Motor neuron (in vitro differentiated cells): Measurements from ENCODE around the gene MYO5C. TPM values are rescaled to one million over a fixed set of nuclear protein-coding genes. Genes with fewer than 3 reads are reported as not detected.
A peak's percentile ranks its signal among the peaks of the same experiment; 100 is the strongest.
"Not testable (repeated sequence)": the region's sequence is repeated elsewhere in the genome, so short reads cannot be mapped to it uniquely, and the experiment has no call there.

ENCODE experiments used
- ATAC-seq, 8 experiments: fragments of 200-7000 bp; cut with Tn5 transposase; replicated peaks in 6 of 8; 2 replicates each; pipeline ENCODE4 v1.8.0; 2021; ENCODE audit warnings: mild to moderate bottlenecking in 8 of 8, moderate library complexity in 8 of 8
- H3K27ac ChIP-seq, 2 donors: fragments of 250-450 bp; sonication (Bioruptor Pico); 2 replicates each; pipeline ENCODE4 v1.9.0; 2021; ENCODE audit warnings: antibody characterized with exemption in 2 of 2, mild to moderate bottlenecking in 2 of 2, moderate library complexity in 1 of 2
- H3K4me1 ChIP-seq, 2 donors: fragments of 250-450 bp; sonication (Bioruptor Pico); replicated peaks in 1 of 2; 2 replicates each; pipeline ENCODE4 v1.6.1; 2021; ENCODE audit warnings: antibody characterized with exemption in 2 of 2, mild to moderate bottlenecking in 2 of 2, moderate library complexity in 1 of 2
- H3K4me3 ChIP-seq, 5 donors: fragments of 250-450 bp; sonication (Bioruptor Pico); 2 replicates each; pipeline ENCODE4 v1.9.0; 2021; ENCODE audit warnings: antibody characterized with exemption in 5 of 5, mild to moderate bottlenecking in 5 of 5, moderate library complexity in 4 of 5
- WGBS, 10 experiments: fragments of 450-650 bp; shearing (Covaris generic); methylation state at CpG; one replicate each; pipeline ENCODE4 v1.0.0; 2022; 5-methylcytosine and 5-hydroxymethylcytosine counted together
- in situ Hi-C, 9 experiments: fragments of 400-800 bp; cut with MboI; loops; one replicate each; pipeline ENCODE4 v1.15.0; 2021; ENCODE audit warnings: low sequenced_read_pairs in 9 of 9, low pct_unique_long_range_greater_than_20kb in 2 of 9; ENCODE audit not compliant: unreplicated experiment in 9 of 9
- total RNA-seq, 8 experiments: library from RNA; unstranded; fragments of 300-600 nt; gene quantifications; 2 replicates each; pipeline versions ENCODE4 v1.2.3 to v1.2.4, GENCODE V29; 2022

MYO5C gene
- total RNA-seq, 8 experiments from 2014 or later = 0.27 to 5.3 (median 0.85) TPM

DNA sequence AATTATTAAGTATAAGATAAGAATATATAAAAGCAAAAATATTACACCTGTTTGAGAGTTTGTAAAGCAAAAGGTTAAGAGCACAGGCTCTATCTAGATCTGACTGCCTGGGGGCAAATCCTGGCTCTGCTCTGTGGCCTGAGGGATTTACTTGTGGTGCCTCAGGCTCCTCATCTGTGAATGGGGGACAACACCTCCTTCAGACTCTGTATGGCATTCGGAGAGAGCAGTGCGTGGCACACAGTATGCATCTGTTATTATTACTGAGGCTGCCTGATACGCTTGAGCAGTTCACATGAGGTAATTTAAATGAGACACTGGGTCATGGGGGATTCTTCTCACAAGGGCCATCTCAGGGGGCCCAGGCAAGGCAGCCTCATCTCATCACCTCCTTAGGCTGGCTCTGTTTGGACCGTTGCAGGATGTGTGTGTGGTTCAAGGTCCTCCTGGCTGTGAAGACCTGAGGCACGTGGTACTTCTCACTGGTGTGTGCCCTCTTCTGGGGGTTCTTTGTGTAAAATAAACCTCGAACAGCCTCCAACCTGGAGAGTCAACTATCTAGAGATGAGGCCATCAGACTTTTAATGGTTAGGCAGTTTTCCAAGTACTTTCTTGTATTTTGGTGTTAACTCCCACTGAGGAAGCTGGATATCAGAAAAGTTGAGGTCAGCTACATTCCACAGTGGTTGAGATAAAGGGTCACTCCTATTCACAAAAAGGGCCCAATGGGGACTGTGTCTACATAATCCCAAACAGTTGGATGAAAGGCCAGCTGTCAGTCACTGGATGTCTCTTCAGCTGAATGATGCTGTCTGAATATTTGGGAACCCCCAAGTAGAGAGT is 113.4 kb downstream of the MYO5C start:
- H3K4me3 ChIP-seq = no peak overlapping the region
- H3K4me1 ChIP-seq = peaks cover 0 to 4% of the 10 kb centered on the region in 2 donors
- H3K27ac ChIP-seq = no peak overlapping the region
- WGBS, 10 experiments = 64 to 100% (median 83%) methylated on average over 1 to 5 of the region's 6 CpGs; no CpG with 5 or more reads in 3 of the 10 experiments
- no peak for ATAC-seq
- in situ Hi-C loops = no loop called here

DNA sequence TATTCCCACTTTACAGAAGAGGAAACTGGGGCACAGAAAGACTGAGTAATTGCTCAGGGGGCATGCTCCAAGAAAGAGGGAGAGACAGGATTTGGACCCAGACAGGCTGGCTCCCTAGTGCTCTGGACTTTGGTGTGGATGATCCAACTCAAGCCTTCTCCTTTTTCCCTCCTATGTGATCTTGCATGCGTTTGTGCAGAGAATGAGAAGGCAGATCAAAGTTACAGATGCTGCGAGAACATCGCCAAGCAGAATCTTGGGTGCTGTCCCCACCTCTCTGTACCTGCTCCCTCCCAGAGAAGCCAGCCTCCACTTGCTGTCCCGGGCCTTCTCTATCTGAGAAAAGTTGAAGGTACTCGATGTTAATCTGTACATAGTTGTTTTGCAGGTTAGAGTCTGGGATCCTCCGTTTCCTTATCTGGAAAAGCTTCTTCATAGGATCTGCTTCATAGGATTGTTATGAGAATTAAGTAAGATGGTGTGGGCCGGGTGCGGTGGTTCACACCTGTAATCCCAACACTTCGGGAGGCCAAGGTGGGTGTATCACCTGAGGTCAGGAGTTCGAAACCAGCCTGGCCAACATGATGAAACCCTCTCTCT is 114.7 kb downstream of the MYO5C start:
- Histone ChIP-seq H3K27ac (no peak overlapping the region), H3K4me3 (peak overlapping the region in 4 of 5 donors; percentile 62 to 96 (median 76)), H3K4me1 (peaks cover 0 to 4% of the 10 kb centered on the region in 2 donors)
- ATAC-seq = no peak
- in situ Hi-C loops = no loop called here
- WGBS, 10 experiments = 74 to 100% (median 96%) methylated on average over 1 to 7 of the region's 10 CpGs; no CpG with 5 or more reads in 4 of the 10 experiments

DNA sequence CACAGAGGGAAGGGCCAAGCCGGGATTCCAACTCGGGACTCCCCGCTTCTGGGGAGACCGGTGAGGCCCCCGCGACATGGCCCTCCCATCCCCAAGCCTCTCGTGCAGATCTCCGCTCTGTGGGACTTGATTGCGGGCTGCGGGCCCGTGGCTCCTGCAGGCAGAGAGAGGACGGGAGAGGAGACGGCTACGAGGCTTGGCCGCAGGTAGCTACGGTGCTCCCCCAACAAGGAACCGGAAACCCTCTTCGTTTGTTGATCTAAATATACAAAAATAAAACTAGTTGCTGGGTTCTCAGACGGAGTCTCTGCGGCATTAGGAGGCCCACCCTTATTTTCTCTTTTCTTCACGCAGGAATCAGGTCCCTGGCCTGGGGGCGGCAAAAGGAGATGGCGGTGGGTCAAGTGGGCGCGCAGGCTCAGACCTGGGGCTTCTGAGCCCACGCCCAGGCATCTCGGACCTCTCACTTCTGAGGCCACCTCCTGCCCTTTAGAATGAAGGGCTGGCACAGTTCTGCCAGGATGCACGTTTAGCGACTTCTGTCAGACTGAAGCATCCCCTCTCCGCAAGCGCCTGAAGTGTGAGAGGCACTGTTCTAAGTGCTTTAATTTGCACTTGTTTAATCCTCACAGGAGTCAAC is 115.3 kb downstream of the MYO5C start:
- H3K27ac ChIP-seq = peak overlapping the region; percentile 82 to 88
- H3K4me3 ChIP-seq = peak overlapping the region; percentile 62 to 96 (median 71)
- peaks cover 0 to 4% of the 10 kb centered on the region in 2 donors for H3K4me1 ChIP-seq
- WGBS, 10 experiments = 0 to 49% (median 24%) methylated on average over 2 to 15 of the region's 31 CpGs; no CpG with 5 or more reads in 4 of the 10 experiments
- peak in 4 of 8 experiments; percentile 12 to 26 (median 22) for ATAC-seq
- in situ Hi-C loops = no loop called here

DNA sequence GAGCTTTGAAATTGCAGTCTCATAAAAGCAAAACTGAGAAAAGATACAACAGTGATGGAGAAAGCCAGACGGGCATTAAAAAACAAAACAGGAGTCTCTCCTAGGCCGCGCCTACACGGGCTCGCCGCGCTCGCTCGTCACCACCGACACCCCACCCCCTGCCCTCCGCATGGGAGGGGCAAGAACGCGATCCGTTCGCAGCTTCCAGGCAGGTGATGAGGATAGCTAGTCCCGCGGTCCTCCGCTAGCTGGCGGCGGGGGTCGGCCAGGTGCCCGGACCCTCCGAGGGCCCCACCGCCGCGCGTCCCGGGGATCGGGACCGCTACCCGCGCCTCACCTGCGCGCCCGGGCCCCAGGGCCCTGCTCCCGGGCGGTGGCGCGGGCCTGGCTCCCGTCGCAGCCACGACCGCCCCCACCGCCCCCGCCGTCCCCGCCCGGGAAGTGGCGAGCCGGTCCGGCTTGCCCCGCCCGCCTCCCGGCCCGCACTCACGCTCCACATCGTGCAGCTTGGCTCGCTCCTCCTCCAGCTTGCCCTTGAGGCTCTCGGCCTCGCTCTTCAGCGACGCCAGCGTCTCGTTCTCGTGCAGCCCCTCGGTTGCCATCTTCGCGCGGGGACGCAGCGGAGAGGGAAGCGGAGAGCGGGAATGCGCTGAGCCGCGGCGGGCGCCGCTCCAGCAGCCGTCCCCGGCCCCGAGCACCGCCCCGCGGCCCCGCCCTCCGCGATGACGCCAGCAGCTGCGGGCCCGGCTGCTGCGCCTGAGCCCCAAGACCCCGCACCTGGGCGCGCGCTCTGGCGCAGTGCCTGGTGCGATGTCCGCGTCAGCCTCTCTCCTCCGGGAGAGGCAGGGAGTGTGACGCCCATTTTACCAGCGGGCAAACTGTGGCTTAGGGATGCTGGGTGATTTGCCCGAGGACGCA is 116.1 kb downstream of the MYO5C start:
- in situ Hi-C loops = no loop called here
- Histone ChIP-seq H3K4me3 (peak overlapping the region; percentile 62 to 96 (median 71)), H3K4me1 (peaks cover 0 to 4% of the 10 kb centered on the region in 2 donors), H3K27ac (peak overlapping the region; percentile 82 to 88)
- WGBS, 10 experiments = 0 to 7% (median 0%) methylated on average over 1 to 8 of the region's 105 CpGs; no CpG with 5 or more reads in 4 of the 10 experiments
- ATAC-seq = peak; percentile 81 to 92 (median 89)

DNA sequence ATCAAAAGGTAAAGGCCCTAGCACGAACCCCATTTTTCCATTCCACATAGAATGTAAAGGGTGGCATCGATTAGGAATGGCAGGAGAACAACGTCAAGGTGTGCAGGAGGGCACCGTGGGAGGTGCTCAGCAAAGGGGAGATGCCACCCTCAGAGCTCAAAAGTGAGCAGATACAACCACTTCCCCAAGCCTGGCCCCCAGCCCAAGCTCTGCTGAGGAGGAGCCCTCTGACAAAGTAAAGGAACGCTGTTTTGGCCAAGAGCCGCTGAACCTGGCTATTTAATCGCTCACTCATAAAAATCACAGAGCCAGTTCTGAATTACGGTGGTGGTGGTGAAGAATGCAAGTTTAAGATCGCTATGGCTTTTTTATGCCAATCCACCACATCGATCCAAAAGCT is 116.8 kb downstream of the MYO5C start:
- no peak for ATAC-seq
- in situ Hi-C loops = no loop called here
- Histone ChIP-seq H3K4me1 (peaks cover 0 to 4% of the 10 kb centered on the region in 2 donors), H3K27ac (peak overlapping the region in 1 of 2 donors; percentile 88), H3K4me3 (peak overlapping the region; percentile 62 to 96 (median 71))
- 0 to 23% (median 13%) methylated on average over 1 to 10 of the region's 10 CpGs; no CpG with 5 or more reads in 2 of the 10 experiments for WGBS, 10 experiments

DNA sequence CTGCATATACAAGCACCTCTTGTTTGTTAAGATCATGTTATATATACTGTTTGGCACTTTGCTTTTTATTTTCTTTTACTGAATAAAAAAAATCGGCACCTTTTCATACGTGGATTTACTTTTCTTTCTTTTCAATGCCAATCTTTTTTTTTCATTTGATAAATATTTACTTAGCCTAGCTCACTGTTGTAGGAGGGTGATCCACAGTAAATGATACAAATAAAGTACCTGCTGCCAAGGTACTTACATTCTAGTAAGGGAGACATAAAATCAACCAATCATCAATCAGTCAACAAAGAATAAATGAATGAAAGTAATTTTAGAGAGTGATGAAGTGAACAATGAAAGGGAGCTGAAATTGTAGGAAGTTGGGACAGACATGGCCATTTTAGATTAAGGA is 122.7 kb downstream of the MYO5C start:
- in situ Hi-C loops = no loop called here
- 85 to 100% (median 96%) methylated on average over 2 of the region's 2 CpGs; no CpG with 5 or more reads in 1 of the 10 experiments for WGBS, 10 experiments
- ATAC-seq = no peak
- Histone ChIP-seq H3K27ac (no peak overlapping the region), H3K4me3 (no peak overlapping the region), H3K4me1 (no peaks in the 10 kb centered on the region)

DNA sequence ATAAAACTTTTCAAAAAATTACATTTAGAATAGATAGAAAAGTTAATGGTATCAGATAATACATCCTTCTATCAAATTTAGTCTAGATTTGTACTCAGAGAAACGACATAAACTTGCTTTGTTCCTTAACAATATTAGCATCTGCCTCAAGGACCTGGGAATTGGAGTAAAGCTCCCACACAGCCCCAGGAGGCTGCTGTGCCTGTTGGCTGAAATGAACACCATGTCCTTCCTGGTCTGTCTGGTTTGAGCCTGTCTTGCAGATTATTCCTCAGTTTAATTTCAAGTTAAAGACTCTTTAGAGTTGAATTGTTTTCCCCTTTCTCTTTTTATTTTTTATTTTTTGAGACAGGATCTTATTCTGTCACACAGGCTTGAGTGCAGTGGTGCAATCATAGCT is 123.8 kb downstream of the MYO5C start:
- H3K4me1 ChIP-seq = no peaks in the 10 kb centered on the region
- WGBS, 10 experiments = 0 to 17% (median 0%) methylated on average over 1 of the region's 1 CpG; no CpG with 5 or more reads in 1 of the 10 experiments
- no peak overlapping the region for H3K4me3 ChIP-seq
- peak in 4 of 8 experiments; percentile 35 to 60 (median 42) for ATAC-seq
- H3K27ac ChIP-seq = no peak overlapping the region
- in situ Hi-C loops = no loop called here

DNA sequence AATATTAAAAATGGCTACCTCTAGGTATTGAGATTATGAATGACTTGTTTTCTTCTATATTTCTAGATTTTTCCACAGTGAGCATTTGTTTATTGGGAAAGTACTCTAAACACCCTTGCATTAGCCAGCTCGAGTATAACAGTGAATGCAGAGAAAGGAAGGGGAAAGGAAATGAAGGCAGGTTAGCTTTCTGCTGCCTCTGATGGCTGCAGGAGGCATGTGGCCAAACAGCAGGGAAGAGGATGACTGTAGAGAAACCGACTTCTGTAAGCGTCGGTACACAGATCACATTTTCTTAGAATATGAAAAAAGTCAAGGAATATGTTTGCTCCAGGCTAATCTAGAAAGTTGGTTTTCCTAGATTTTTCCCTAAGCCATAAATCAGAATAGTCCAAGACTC is 124.2 kb downstream of the MYO5C start:
- Histone ChIP-seq H3K4me1 (no peaks in the 10 kb centered on the region), H3K27ac (no peak overlapping the region), H3K4me3 (no peak overlapping the region)
- WGBS, 10 experiments = 0 to 33% (median 11%) methylated on average over 1 to 4 of the region's 4 CpGs; no CpG with 5 or more reads in 1 of the 10 experiments
- peak; percentile 23 to 63 (median 46) for ATAC-seq
- in situ Hi-C loops = no loop called here

DNA sequence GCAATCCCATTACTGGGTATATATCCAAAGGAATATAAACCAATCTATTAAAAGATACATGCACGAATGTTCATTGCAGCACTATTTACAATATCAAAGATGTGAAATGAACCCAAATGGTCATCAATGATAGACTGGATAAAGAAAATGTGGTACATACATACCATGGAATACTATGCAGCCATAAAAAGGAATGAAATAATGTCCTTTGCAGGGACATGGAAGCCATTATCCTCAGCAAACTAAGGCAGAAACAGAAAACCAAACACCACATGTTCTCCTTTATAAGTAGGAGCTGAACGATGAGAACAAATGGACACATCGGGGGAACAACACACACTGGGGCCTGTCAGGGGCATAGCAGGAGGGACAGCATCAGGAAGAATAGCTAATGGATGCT is 125.4 kb downstream of the MYO5C start:
- in situ Hi-C loops, H3K27ac ChIP-seq, ATAC-seq, H3K4me1 ChIP-seq, H3K4me3 ChIP-seq: not testable (repeated sequence)
- 83 to 100% (median 100%) methylated on average over 1 to 3 of the region's 3 CpGs for WGBS, 10 experiments

DNA sequence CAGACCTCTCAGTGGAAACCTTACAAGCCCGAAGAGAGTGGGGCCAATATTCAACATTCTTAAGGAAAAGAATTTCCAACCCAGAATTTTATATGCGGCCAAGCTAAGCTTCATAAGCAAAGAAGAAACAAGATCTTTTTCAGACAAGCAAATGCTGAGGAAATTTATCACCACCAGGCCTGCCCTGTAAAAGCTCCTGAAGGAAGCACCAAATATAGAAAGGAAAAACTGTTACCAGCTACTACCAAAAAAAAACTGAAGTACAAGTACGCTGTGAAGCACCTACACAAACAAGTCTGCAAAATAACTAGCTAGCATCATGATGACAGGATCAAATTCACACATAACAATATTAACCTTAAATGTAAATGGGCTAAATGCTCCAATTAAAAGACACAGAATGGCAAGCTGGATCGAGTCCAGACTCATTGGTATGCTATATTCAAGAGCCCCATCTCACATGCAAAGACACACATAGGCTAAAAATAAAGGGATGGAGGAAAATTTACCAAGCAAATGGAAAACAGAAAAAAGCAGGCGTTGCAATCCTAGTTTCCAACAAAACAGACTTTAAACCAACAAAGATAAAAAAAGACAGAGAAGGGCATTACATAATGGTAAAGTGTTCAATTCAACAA is 130.0 kb downstream of the MYO5C start:
- ATAC-seq = peak in 1 of 8 experiments; percentile 68
- H3K27ac ChIP-seq, in situ Hi-C loops, H3K4me3 ChIP-seq, H3K4me1 ChIP-seq: not testable (repeated sequence)
- 40 to 97% (median 77%) methylated on average over 1 to 5 of the region's 5 CpGs for WGBS, 10 experiments

DNA sequence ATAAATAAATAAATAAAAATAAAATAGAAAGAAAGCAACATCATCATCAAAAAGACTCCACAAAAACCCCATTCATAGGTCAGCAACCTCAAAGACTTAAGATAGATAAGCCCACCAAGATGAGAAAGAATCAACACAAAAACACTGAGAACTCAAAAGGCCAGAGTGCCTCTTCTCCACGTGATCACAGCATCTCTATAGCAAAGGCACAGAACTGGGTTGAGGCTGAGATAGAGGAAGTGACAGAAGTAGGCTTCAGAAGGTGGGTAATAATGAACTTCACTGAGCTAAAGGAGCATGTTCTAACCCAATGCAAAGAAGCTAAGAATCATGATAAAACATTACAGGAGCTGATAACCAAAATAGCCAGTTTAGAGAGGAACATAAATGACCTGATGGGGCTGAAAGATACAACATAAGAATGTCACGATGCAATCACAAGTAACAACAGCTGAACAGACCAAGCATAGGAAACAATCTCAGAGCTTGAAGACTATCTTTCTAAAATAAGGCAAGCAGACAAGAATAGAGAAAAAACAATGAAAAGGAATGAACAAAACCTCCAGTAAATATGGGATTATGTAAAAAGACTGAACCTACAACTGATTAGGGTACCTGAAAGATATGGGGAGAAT is 130.9 kb downstream of the MYO5C start:
- ATAC-seq = peak in 1 of 8 experiments; percentile 67

More for the DNA sequence above, 130.9 kb downstream of the MYO5C start:
- H3K4me1 ChIP-seq = no peaks in the 10 kb centered on the region
- no peak overlapping the region for H3K27ac ChIP-seq
- H3K4me3 ChIP-seq = no peak overlapping the region
- 58 to 100% (median 87%) methylated on average over 1 to 2 of the region's 2 CpGs for WGBS, 10 experiments
- in situ Hi-C loops = no loop called here
